ENCODE data around the gene ITGAD.

Gene ITGAD

DNA sequence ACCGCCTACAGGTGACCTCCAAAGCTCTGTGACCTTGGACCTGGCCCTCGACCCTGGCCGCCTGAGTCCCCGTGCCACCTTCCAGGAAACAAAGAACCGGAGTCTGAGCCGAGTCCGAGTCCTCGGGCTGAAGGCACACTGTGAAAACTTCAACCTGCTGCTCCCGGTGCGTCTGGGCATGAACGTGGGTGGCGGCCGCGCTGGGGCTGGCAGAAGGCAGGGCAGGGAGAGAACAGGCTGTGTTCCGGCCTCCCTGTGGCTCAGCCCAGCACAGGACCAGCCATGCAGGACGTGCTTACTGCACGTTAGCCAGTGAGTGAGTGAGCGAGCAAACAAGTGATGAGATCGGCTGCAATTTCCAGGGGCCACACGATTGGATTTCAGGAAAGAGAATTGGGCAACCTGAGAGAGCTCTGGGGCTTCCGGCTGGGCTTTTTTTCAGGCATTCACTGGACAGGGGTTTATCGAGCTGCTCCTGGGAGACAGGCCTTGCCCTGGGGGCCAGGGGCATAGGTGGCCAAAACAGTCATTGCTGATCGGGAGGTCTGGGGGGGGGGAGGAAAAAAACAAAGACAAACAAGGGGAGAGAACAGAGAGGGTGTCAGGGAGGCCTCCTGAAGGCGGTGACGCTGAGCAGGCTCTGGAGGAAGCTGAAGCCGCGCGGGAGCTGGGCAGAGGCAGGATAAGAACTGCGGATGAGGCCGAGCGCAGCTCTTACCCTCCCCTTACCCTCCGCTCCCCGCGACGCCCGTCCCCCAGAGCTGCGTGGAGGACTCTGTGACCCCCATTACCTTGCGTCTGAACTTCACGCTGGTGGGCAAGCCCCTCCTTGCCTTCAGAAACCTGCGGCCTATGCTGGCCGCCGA is 21.3 kb upstream of the ITGAD start:
- Histone ChIP-seq H3K9me3 (replicated peaks; ENCODE audit: insufficient read depth, low read length) (no peaks in the 10 kb centered on the region), H3K36me3 (replicated peaks; ENCODE audit: insufficient read depth, low read length) (no peaks in the 10 kb centered on the region), H3K4me1 (ENCODE audit: low read length) (peaks cover 2% of the 10 kb centered on the region; the same call in 1 of the 2 replicates), H3K79me2 (ENCODE audit: low read length) (no peaks in the 10 kb centered on the region), H3K27ac (ENCODE audit: low read length) (no peak overlapping the region), H4K20me1 (ENCODE audit: insufficient read depth, low read length) (no peaks in the 10 kb centered on the region), H3K4me3 (ENCODE audit: low read length) (no peak overlapping the region), H3K9ac (ENCODE audit: low read length) (no peak overlapping the region), H3K27me3 (replicated peaks; ENCODE audit: insufficient read depth, low read length) (peaks cover 67% of the 10 kb centered on the region), H3F3A (ENCODE audit: insufficient read depth, low read length) (peaks cover 2% of the 10 kb centered on the region; the same call in 1 of the 2 replicates), H2AFZ (ENCODE audit: low read length) (no peak overlapping the region), H3K4me2 (ENCODE audit: low read depth, low read length) (no peak overlapping the region), H3K9me2 (replicated peaks; ENCODE audit: insufficient read depth, low read length) (no peaks in the 10 kb centered on the region)
- no peak for DNase-seq
- TF ChIP-seq EZH2 (optimal IDR thresholded peaks at IDR 0.05; ENCODE audit: low read depth, low read length): no peak
- TF ChIP-seq, protein P1, sequence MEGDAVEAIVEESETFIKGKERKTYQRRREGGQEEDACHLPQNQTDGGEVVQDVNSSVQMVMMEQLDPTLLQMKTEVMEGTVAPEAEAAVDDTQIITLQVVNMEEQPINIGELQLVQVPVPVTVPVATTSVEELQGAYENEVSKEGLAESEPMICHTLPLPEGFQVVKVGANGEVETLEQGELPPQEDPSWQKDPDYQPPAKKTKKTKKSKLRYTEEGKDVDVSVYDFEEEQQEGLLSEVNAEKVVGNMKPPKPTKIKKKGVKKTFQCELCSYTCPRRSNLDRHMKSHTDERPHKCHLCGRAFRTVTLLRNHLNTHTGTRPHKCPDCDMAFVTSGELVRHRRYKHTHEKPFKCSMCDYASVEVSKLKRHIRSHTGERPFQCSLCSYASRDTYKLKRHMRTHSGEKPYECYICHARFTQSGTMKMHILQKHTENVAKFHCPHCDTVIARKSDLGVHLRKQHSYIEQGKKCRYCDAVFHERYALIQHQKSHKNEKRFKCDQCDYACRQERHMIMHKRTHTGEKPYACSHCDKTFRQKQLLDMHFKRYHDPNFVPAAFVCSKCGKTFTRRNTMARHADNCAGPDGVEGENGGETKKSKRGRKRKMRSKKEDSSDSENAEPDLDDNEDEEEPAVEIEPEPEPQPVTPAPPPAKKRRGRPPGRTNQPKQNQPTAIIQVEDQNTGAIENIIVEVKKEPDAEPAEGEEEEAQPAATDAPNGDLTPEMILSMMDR (IDR thresholded peaks at IDR 0.05; ENCODE audit: low read length): no peak
- no peak for TF ChIP-seq EZH2phosphoT487 (IDR thresholded peaks at IDR 0.05; ENCODE audit: low read length)

DNA sequence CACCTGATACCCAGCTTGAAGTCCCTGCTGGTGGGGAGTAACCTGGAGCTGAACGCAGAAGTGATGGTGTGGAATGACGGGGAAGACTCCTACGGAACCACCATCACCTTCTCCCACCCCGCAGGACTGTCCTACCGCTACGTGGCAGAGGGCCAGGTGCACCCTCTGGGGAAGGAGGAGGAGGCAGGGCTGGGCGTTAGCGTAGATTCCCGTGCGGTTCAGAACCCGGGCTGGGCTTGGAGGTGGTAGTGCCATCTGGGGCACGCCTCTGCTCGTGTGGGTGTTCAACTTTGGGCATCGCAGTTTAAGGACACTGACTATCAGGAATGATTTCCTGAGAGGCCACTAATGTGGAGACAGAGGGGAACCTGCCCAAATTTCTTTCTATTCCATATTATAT is 19.9 kb upstream of the ITGAD start:
- no peak for DNase-seq
- no peak overlapping the region for H3K4me3 ChIP-seq (ENCODE audit: low read length)
- H3K27ac ChIP-seq (ENCODE audit: low read length): no peak overlapping the region
- no peaks in the 10 kb centered on the region for H4K20me1 ChIP-seq (ENCODE audit: insufficient read depth, low read length)
- H3K9me2 ChIP-seq (replicated peaks; ENCODE audit: insufficient read depth, low read length): no peaks in the 10 kb centered on the region
- peaks cover 62% of the 10 kb centered on the region for H3K27me3 ChIP-seq (replicated peaks; ENCODE audit: insufficient read depth, low read length)
- peaks cover 14% of the 10 kb centered on the region for H3K4me1 ChIP-seq (ENCODE audit: low read length)
- H3K36me3 ChIP-seq (replicated peaks; ENCODE audit: insufficient read depth, low read length): no peaks in the 10 kb centered on the region
- H3K9me3 ChIP-seq (replicated peaks; ENCODE audit: insufficient read depth, low read length): no peaks in the 10 kb centered on the region
- no peak overlapping the region for H3K9ac ChIP-seq (ENCODE audit: low read length)
- H3K4me2 ChIP-seq (ENCODE audit: low read depth, low read length): no peak overlapping the region
- H2AFZ ChIP-seq (ENCODE audit: low read length): no peak overlapping the region
- TF ChIP-seq, protein P1 (IDR thresholded peaks at IDR 0.05; ENCODE audit: low read length): no peak
- TF ChIP-seq EZH2 (optimal IDR thresholded peaks at IDR 0.05; ENCODE audit: low read depth, low read length) (no peak), EZH2phosphoT487 (IDR thresholded peaks at IDR 0.05; ENCODE audit: low read length) (no peak)
- H3F3A ChIP-seq (ENCODE audit: insufficient read depth, low read length): peaks cover 5% of the 10 kb centered on the region; the same call in 1 of the 2 replicates
- no peaks in the 10 kb centered on the region for H3K79me2 ChIP-seq (ENCODE audit: low read length)

DNA sequence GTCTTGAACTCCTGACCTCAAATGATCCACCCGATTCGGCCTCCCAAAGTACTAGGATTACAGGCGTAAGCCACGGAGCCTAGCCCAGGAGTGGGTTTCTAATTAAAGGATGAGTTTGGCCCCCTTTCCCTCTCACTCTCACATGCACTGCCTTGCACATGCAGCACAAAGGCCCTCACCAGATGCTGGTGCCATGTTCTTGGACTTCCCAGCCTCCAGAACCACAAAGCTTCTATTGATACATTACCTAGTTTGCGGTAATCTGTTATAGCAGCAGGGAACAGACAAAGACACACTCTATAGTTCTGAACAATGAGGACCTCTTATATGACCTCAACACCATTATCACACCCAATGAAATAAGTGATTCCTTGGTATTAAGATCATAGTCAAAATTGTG is 17.9 kb upstream of the ITGAD start:
- Histone ChIP-seq H3K9me3 (replicated peaks; ENCODE audit: insufficient read depth, low read length) (no peaks in the 10 kb centered on the region), H3K79me2 (ENCODE audit: low read length) (no peaks in the 10 kb centered on the region), H3K4me3 (ENCODE audit: low read length) (no peak overlapping the region), H3K27ac (ENCODE audit: low read length) (no peak overlapping the region), H3K9ac (ENCODE audit: low read length) (no peak overlapping the region), H3K27me3 (replicated peaks; ENCODE audit: insufficient read depth, low read length) (peaks cover 52% of the 10 kb centered on the region), H3K4me2 (ENCODE audit: low read depth, low read length) (no peak overlapping the region), H4K20me1 (ENCODE audit: insufficient read depth, low read length) (no peaks in the 10 kb centered on the region), H2AFZ (ENCODE audit: low read length) (no peak overlapping the region), H3K4me1 (ENCODE audit: low read length) (peaks cover 14% of the 10 kb centered on the region), H3F3A (ENCODE audit: insufficient read depth, low read length) (peaks cover 5% of the 10 kb centered on the region; the same call in 1 of the 2 replicates), H3K36me3 (replicated peaks; ENCODE audit: insufficient read depth, low read length) (no peaks in the 10 kb centered on the region), H3K9me2 (replicated peaks; ENCODE audit: insufficient read depth, low read length) (no peaks in the 10 kb centered on the region)
- DNase-seq: no peak
- TF ChIP-seq EZH2phosphoT487 (IDR thresholded peaks at IDR 0.05; ENCODE audit: low read length) (no peak), EZH2 (optimal IDR thresholded peaks at IDR 0.05; ENCODE audit: low read depth, low read length) (no peak)
- TF ChIP-seq, protein P1 (IDR thresholded peaks at IDR 0.05; ENCODE audit: low read length): no peak
